Measurements from ENCODE around the gene SUMO1. TPM values are rescaled to one million over a fixed set of nuclear protein-coding genes. Genes with fewer than 3 reads are reported as not detected.

The SUMO1 gene
- total RNA-seq, 4 donors from 2014 or later: 29.0 to 44.0 (median 37.8) TPM

GRCh38 chr2:202161151-202161835 lies 77.1 kb downstream of the SUMO1 start:
- DNase-seq (ENCODE audit: low spot score in 2 of 2): no peak
- Histone ChIP-seq H3K4me3 (no peak overlapping the region), H3K27me3 (no peaks in the 10 kb centered on the region), H3K27ac (no peak overlapping the region), H3K9me3 (no peaks in the 10 kb centered on the region), H3K4me1 (no peaks in the 10 kb centered on the region), H3K36me3 (no peaks in the 10 kb centered on the region)
- no peak for TF ChIP-seq POLR2A (IDR thresholded peaks at IDR 0.05)
- no peak for TF ChIP-seq POLR2AphosphoS5 (IDR thresholded peaks at IDR 0.05)
- TF ChIP-seq EP300 (IDR thresholded peaks at IDR 0.05): no peak
- TF ChIP-seq CTCF (IDR thresholded peaks at IDR 0.05): no peak
- WGBS: 65% methylated on average over 8 of the region's 8 CpGs

GRCh38 chr2:202158796-202159195 lies 79.6 kb downstream of the SUMO1 start:
- DNase-seq (ENCODE audit: low spot score in 2 of 2): no peak
- peak in 1 of 2 donors; percentile 18 for TF ChIP-seq CTCF (IDR thresholded peaks at IDR 0.05)
- TF ChIP-seq POLR2AphosphoS5 (IDR thresholded peaks at IDR 0.05): no peak
- H3K4me3 ChIP-seq: no peak overlapping the region
- WGBS: 49% methylated on average over 5 of the region's 5 CpGs
- no peaks in the 10 kb centered on the region for H3K27me3 ChIP-seq
- no peaks in the 10 kb centered on the region for H3K36me3 ChIP-seq
- H3K9me3 ChIP-seq: no peaks in the 10 kb centered on the region
- no peak overlapping the region for H3K27ac ChIP-seq
- H3K4me1 ChIP-seq: no peaks in the 10 kb centered on the region

GRCh38 chr2:202157211-202157990 lies 81.0 kb downstream of the SUMO1 start:
- Histone ChIP-seq H3K36me3 (no peaks in the 10 kb centered on the region), H3K9me3 (no peaks in the 10 kb centered on the region), H3K27me3 (no peaks in the 10 kb centered on the region), H3K27ac (no peak overlapping the region), H3K4me3 (no peak overlapping the region), H3K4me1 (no peaks in the 10 kb centered on the region)
- DNase-seq (ENCODE audit: low spot score in 2 of 2): no peak
- WGBS: 79% methylated on average over 4 of the region's 4 CpGs
- TF ChIP-seq POLR2A (IDR thresholded peaks at IDR 0.05): no peak
- no peak for TF ChIP-seq POLR2AphosphoS5 (IDR thresholded peaks at IDR 0.05)
- no peak for TF ChIP-seq EP300 (IDR thresholded peaks at IDR 0.05)
- no peak for TF ChIP-seq CTCF (IDR thresholded peaks at IDR 0.05)

Other genes starting within 250 kb of the SUMO1 start
- 10 to 100 TPM; 13.5 to 31.3 (median 23.6) TPM for gene FZD7, start 204.7 kb downstream of the SUMO1 start, total RNA-seq
- under 1 TPM in 1 of 4 donors, not detected in 3; 0.16 TPM for gene KIAA2012, start 165.3 kb downstream of the SUMO1 start, total RNA-seq
- 10 to 100 TPM; 48.0 to 96.9 (median 56.8) TPM for gene NOP58, start 27.2 kb upstream of the SUMO1 start, total RNA-seq
- gene BMPR2, start 137.7 kb upstream of the SUMO1 start, total RNA-seq: 10 to 100 TPM; 37.8 to 47.1 (median 42.3) TPM